IMR-90 (cell line): ENCODE data around the gene ATP8B2. TPM values are rescaled to one million over a fixed set of nuclear protein-coding genes. Genes with fewer than 3 reads are reported as not detected.

Experiments used
- ATAC-seq: fragments of 200-7000 bp; cut with Tn5 transposase; 2 replicates; pipeline ENCODE4 v1.9.1; 2020; ENCODE audit warnings: low read depth, mild to moderate bottlenecking, moderate library complexity
- BruUV-seq: library from RNA; stranded (reverse); fragments of 400-500 nt; replicated peaks from 2 replicates; lab custom pipeline; 2021; lab: Mats Ljungman, UMichigan
- CTCF ChIA-PET: fragments of 300-600 bp; formaldehyde crosslinking; extraction: SDS; loops from one replicate; lab custom pipeline; 2021; ENCODE audit warnings: antibody characterized with exemption; lab: Yijun Ruan, JAX
- POLR2A ChIA-PET: fragments of 300-600 bp; sonication (Branson Sonifier 250); formaldehyde crosslinking; loops from one replicate; lab custom pipeline; 2022; ENCODE audit warnings: antibody characterized with exemption; ENCODE audit not compliant: unreplicated experiment; lab: Charles Lee
- DNase-seq: peaks from one replicate; pipeline ENCODE4 v3.0.0; 2013
- H2AFZ ChIP-seq: replicated peaks from 2 replicates; pipeline ENCODE3; 2013; ENCODE audit warnings: low read length, mild to moderate bottlenecking; ENCODE audit not compliant: poor library complexity
- H2AK5ac ChIP-seq: 2 replicates; pipeline ENCODE4 v1.6.1; 2013; ENCODE audit warnings: low read depth, low read length, inconsistent platforms
- H2AK9ac ChIP-seq: replicated peaks from 2 replicates; pipeline ENCODE3; 2013; ENCODE audit warnings: mild to moderate bottlenecking, low read depth, low read length, moderate library complexity; ENCODE audit not compliant: poor library complexity
- H2BK120ac ChIP-seq: 2 replicates; pipeline ENCODE4 v1.6.1; 2013; ENCODE audit warnings: low read depth, low read length, inconsistent platforms
- H2BK15ac ChIP-seq: 3 replicates; pipeline ENCODE4 v1.6.1; 2013; ENCODE audit warnings: low read depth, low read length, inconsistent platforms
- H2BK20ac ChIP-seq: 2 replicates; pipeline ENCODE4 v1.6.1; 2013; ENCODE audit warnings: low read depth, mild to moderate bottlenecking, inconsistent platforms, low read length, moderate library complexity
- H2BK5ac ChIP-seq: 2 replicates; pipeline ENCODE4 v1.6.1; 2013; ENCODE audit warnings: mild to moderate bottlenecking, low read depth, low read length, inconsistent platforms; ENCODE audit not compliant: poor library complexity, severe bottlenecking
- H3K14ac ChIP-seq: replicated peaks from 2 replicates; pipeline ENCODE4 v1.6.1; 2013; ENCODE audit warnings: low read depth, low read length, inconsistent platforms
- H3K18ac ChIP-seq: 2 replicates; pipeline ENCODE4 v1.6.1; 2013; ENCODE audit warnings: low read depth, low read length, control low read depth
- H3K23ac ChIP-seq: 2 replicates; pipeline ENCODE4 v1.6.1; 2013; ENCODE audit warnings: low read depth, low read length, inconsistent platforms
- H3K27ac ChIP-seq: 2 replicates; pipeline ENCODE4 v1.5.1; 2013; ENCODE audit warnings: mild to moderate bottlenecking, control low read depth, low read length; ENCODE audit not compliant: insufficient read depth
- H3K27me3 ChIP-seq: 2 replicates; pipeline ENCODE4 v1.6.1; 2013; ENCODE audit warnings: low read length; ENCODE audit not compliant: control insufficient read depth, insufficient read depth
- H3K36me3 ChIP-seq: 2 replicates; pipeline ENCODE4 v1.6.1; 2013; ENCODE audit warnings: low read length, mixed read lengths; ENCODE audit not compliant: control insufficient read depth, insufficient read depth
- H3K4ac ChIP-seq: 2 replicates; pipeline ENCODE4 v1.6.1; 2013; ENCODE audit warnings: low read depth, low read length, inconsistent platforms
- H3K4me1 ChIP-seq: 2 replicates; pipeline ENCODE4 v1.6.1; 2013; ENCODE audit warnings: low read length, mixed read lengths; ENCODE audit not compliant: control insufficient read depth, insufficient read depth
- H3K4me2 ChIP-seq: 2 replicates; pipeline ENCODE4 v1.6.1; 2013; ENCODE audit warnings: low read depth, mild to moderate bottlenecking, control low read depth, low read length, moderate library complexity
- H3K4me3 ChIP-seq: 2 replicates; pipeline ENCODE4 v1.5.1; 2013; ENCODE audit warnings: low read depth, mild to moderate bottlenecking, control low read depth, low read length, moderate library complexity; ENCODE audit not compliant: insufficient read depth
- H3K56ac ChIP-seq: 2 replicates; pipeline ENCODE4 v1.6.1; 2013; ENCODE audit warnings: low read length, inconsistent platforms; ENCODE audit not compliant: insufficient read depth; ENCODE audit errors: extremely low read depth
- H3K79me1 ChIP-seq, 2 experiments: 2 replicates each; pipeline ENCODE4 v1.6.1; 2013; ENCODE audit warnings: low read length in 2 of 2, inconsistent platforms in 1 of 2, low read depth in 1 of 2
- H3K9ac ChIP-seq: 2 replicates; pipeline ENCODE4 v1.6.1; 2013; ENCODE audit warnings: low read depth, low read length, control low read depth
- H3K9me1 ChIP-seq: 2 replicates; pipeline ENCODE4 v1.6.1; 2013; ENCODE audit warnings: low read length, inconsistent platforms; ENCODE audit not compliant: insufficient read depth
- H3K9me3 ChIP-seq: 2 replicates; pipeline ENCODE4 v1.6.1; 2013; ENCODE audit warnings: low read length; ENCODE audit not compliant: control insufficient read depth, insufficient read depth
- H4K20me1 ChIP-seq: 2 replicates; pipeline ENCODE4 v1.6.1; 2013; ENCODE audit warnings: low read length, inconsistent platforms; ENCODE audit not compliant: insufficient read depth
- H4K5ac ChIP-seq: 2 replicates; pipeline ENCODE4 v1.6.1; 2013; ENCODE audit warnings: mild to moderate bottlenecking, low read depth, low read length, control low read depth
- H4K8ac ChIP-seq, 2 experiments: 2 replicates each; pipeline ENCODE4 v1.6.1; 2013; ENCODE audit warnings: low read depth in 2 of 2, low read length in 2 of 2, control low read depth in 1 of 2, inconsistent platforms in 1 of 2
- H4K91ac ChIP-seq: 2 replicates; pipeline ENCODE4 v1.6.1; 2013; ENCODE audit warnings: low read depth, low read length, inconsistent platforms; ENCODE audit not compliant: insufficient read depth
- BHLHE40 ChIP-seq: fragments of 150-350 bp; IDR thresholded peaks from 2 replicates; pipeline ENCODE4 v1.6.1; 2016; ENCODE audit warnings: mild to moderate bottlenecking, low read depth, low read length
- CEBPB ChIP-seq: IDR thresholded peaks from 2 replicates; pipeline ENCODE4 v1.6.1; 2012; ENCODE audit warnings: low read depth, low read length, improper control_type of control experiment
- CHD1 ChIP-seq: IDR thresholded peaks from 2 replicates; pipeline ENCODE4 v1.6.1; 2012; ENCODE audit warnings: low read depth, low read length, improper control_type of control experiment
- FOS ChIP-seq: fragments of 150-350 bp; IDR thresholded peaks from 2 replicates; pipeline ENCODE4 v1.6.1; 2016; ENCODE audit warnings: low read depth, low read length
- MAFK ChIP-seq: IDR thresholded peaks from 2 replicates; pipeline ENCODE4 v1.6.1; 2012; ENCODE audit warnings: low read depth, low read length, improper control_type of control experiment
- MAZ ChIP-seq: IDR thresholded peaks from 2 replicates; pipeline ENCODE4 v1.6.1; 2012; ENCODE audit warnings: low read depth, mild to moderate bottlenecking, low read length, improper control_type of control experiment, moderate library complexity, borderline replicate concordance
- MXI1 ChIP-seq: IDR thresholded peaks from 2 replicates; pipeline ENCODE4 v1.6.1; 2012; ENCODE audit warnings: low read depth, mild to moderate bottlenecking, low read length, moderate library complexity, borderline replicate concordance
- NFE2L2 ChIP-seq: fragments of 150-350 bp; IDR thresholded peaks from 2 replicates; pipeline ENCODE4 v1.6.1; 2016; ENCODE audit warnings: low read depth, mild to moderate bottlenecking, low read length
- POLR2A ChIP-seq: IDR thresholded peaks from 2 replicates; pipeline ENCODE4 v1.6.1; 2012; ENCODE audit warnings: mild to moderate bottlenecking, low read depth, low read length
- RAD21 ChIP-seq: IDR thresholded peaks from 2 replicates; pipeline ENCODE4 v1.6.1; 2012; ENCODE audit warnings: low read length, improper control_type of control experiment
- RCOR1 ChIP-seq: IDR thresholded peaks from 2 replicates; pipeline ENCODE4 v1.6.1; 2012; ENCODE audit warnings: mild to moderate bottlenecking, low read length, improper control_type of control experiment; ENCODE audit not compliant: insufficient replicate concordance
- RFX5 ChIP-seq: IDR thresholded peaks from 2 replicates; pipeline ENCODE4 v1.8.0; 2012; ENCODE audit warnings: low read depth, mild to moderate bottlenecking, low read length, moderate library complexity
- SMC3 ChIP-seq: fragments of 150-350 bp; IDR thresholded peaks from 2 replicates; pipeline ENCODE4 v1.6.1; 2016; ENCODE audit warnings: low read depth, mild to moderate bottlenecking, antibody characterized with exemption, low read length, moderate library complexity
- USF2 ChIP-seq: fragments of 150-350 bp; IDR thresholded peaks from 2 replicates; pipeline ENCODE4 v1.6.1; 2017; ENCODE audit warnings: mild to moderate bottlenecking, antibody characterized with exemption, low read length, low read depth
- WGBS, 2 experiments: methylation state at CpG; one replicate each; pipeline versions ENCODE4 v1.1.5 to v1.1.7; 2013; ENCODE audit warnings: missing lambda C conversion rate in 2 of 2; ENCODE audit not compliant: insufficient read length in 1 of 2; ENCODE audit errors: extremely low coverage in 2 of 2; 5-methylcytosine and 5-hydroxymethylcytosine counted together
- dilution Hi-C: fragments of 300-500 bp; cut with HindIII; formaldehyde crosslinking; loops from one replicate; pipeline ENCODE4 v1.14.3; 2018; ENCODE audit warnings: low sequenced_read_pairs; ENCODE audit not compliant: unreplicated experiment
- in situ Hi-C: fragments of 300-500 bp; cut with MboI; formaldehyde crosslinking; loops from 3 replicates; pipeline ENCODE4 v1.14.3; 2019; ENCODE audit warnings: low sequenced_read_pairs, inconsistent platforms, mixed read lengths
- intact Hi-C: fragments of 100-400 bp; cut with micrococcal nuclease; formaldehyde crosslinking; loops from 2 replicates; pipeline ENCODE4 v1.10.0; 2022
- polyA plus RNA-seq, 3 experiments: library from polyadenylated mRNA; depleted of rRNA; stranded (reverse); fragments of >200 nt; gene quantifications; 2 replicates each; pipeline ENCODE4 v1.2.3, GENCODE V29; 2012; ENCODE audit warnings: low replicate concordance in 1 of 3
- total RNA-seq: library from RNA; depleted of rRNA; stranded (reverse); fragments of >200 nt; gene quantifications from 2 replicates; pipeline ENCODE4 v1.2.3, GENCODE V29; 2012
- TF ChIP-seq, protein P1 (sequence below): fragments of 150-350 bp; IDR thresholded peaks from 2 replicates; pipeline ENCODE4 v1.6.1; 2016; ENCODE audit warnings: low read depth, mild to moderate bottlenecking, low read length, moderate library complexity, borderline replicate concordance
- TF ChIP-seq, protein P2 (sequence below): conservative IDR thresholded peaks from 2 replicates; pipeline ENCODE4 v1.5.1; 2012; ENCODE audit warnings: mild to moderate bottlenecking, low read depth, low read length, improper control_type of control experiment

The ATP8B2 gene
- total and polyA plus RNA-seq, 2 of the 4 experiments (the other 2 are of a cell fraction), result 79.4 to 91.0 TPM

- Histone ChIP-seq H4K20me1 (no peaks in the 10 kb centered on the region), H3K56ac (no peak overlapping the region), H3K9ac (no peak overlapping the region), H2AFZ (no peak overlapping the region), H2AK9ac (no peak overlapping the region), H3K27me3 (peaks cover 17% of the 10 kb centered on the region; the same call in 1 of the 2 replicates), H2BK20ac (no peak overlapping the region), H2AK5ac (no peak overlapping the region), H3K9me1 (no peaks in the 10 kb centered on the region), H3K23ac (no peak overlapping the region), H3K18ac (no peak overlapping the region), H3K36me3 (no peaks in the 10 kb centered on the region), H3K4me2 (no peak overlapping the region), H2BK5ac (no peak overlapping the region), H3K27ac (no peak overlapping the region), H3K4me1 (no peaks in the 10 kb centered on the region), H3K79me1 (no peaks in the 10 kb centered on the region), H2BK15ac (no peak overlapping the region), H4K5ac (no peak overlapping the region), H4K8ac (no peak overlapping the region), H4K91ac (no peak overlapping the region), H3K4me3 (no peak overlapping the region), H3K14ac (no peak overlapping the region), H2BK120ac (no peak overlapping the region), H3K9me3 (peaks cover 5% of the 10 kb centered on the region), H3K4ac (no peak overlapping the region)
- POLR2A ChIA-PET, result no interaction called here
- TF ChIP-seq BHLHE40 (no peak), RFX5 (no peak), CHD1 (no peak), MXI1 (no peak), RCOR1 (no peak), FOS (no peak), SMC3 (no peak), NFE2L2 (no peak), POLR2A (no peak), USF2 (no peak), CEBPB (no peak), RAD21 (no peak), MAFK (no peak), MAZ (no peak)
- TF ChIP-seq, protein P1, sequence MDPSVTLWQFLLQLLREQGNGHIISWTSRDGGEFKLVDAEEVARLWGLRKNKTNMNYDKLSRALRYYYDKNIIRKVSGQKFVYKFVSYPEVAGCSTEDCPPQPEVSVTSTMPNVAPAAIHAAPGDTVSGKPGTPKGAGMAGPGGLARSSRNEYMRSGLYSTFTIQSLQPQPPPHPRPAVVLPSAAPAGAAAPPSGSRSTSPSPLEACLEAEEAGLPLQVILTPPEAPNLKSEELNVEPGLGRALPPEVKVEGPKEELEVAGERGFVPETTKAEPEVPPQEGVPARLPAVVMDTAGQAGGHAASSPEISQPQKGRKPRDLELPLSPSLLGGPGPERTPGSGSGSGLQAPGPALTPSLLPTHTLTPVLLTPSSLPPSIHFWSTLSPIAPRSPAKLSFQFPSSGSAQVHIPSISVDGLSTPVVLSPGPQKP, result no peak
- TF ChIP-seq, protein P2, sequence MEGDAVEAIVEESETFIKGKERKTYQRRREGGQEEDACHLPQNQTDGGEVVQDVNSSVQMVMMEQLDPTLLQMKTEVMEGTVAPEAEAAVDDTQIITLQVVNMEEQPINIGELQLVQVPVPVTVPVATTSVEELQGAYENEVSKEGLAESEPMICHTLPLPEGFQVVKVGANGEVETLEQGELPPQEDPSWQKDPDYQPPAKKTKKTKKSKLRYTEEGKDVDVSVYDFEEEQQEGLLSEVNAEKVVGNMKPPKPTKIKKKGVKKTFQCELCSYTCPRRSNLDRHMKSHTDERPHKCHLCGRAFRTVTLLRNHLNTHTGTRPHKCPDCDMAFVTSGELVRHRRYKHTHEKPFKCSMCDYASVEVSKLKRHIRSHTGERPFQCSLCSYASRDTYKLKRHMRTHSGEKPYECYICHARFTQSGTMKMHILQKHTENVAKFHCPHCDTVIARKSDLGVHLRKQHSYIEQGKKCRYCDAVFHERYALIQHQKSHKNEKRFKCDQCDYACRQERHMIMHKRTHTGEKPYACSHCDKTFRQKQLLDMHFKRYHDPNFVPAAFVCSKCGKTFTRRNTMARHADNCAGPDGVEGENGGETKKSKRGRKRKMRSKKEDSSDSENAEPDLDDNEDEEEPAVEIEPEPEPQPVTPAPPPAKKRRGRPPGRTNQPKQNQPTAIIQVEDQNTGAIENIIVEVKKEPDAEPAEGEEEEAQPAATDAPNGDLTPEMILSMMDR, result no peak
- CTCF ChIA-PET, result no interaction called here
- intact Hi-C loops, result no loop called here
- BruUV-seq, result no TSS peak
- dilution Hi-C loops, result no loop called here
- in situ Hi-C loops, result no loop called here
- DNase-seq (no peak), ATAC-seq (peak; percentile 42; the same call in 1 of the 2 replicates)
- WGBS, 2 experiments, result 43% methylated on average over 1 of the region's 4 CpGs; no CpG with 5 or more reads in 1 of the 2 experiments
These were observed 6.9 kb upstream of the ATP8B2 start for GRCh38 chr1:154318386-154318785.
